GM12891 (cell line): ENCODE data around the gene TAS2R14.

ENCODE experiments used
- PAX5 ChIP-seq: IDR thresholded peaks from 2 replicates; pipeline ENCODE4 v1.6.1; 2011; ENCODE audit warnings: low read length, moderate library complexity, mild to moderate bottlenecking; ENCODE audit not compliant: insufficient read depth, severe bottlenecking
- POLR2A ChIP-seq: IDR thresholded peaks from 2 replicates; pipeline ENCODE4 v1.6.1; 2011; ENCODE audit warnings: low read depth, low read length, control low read depth
- POLR2AphosphoS5 ChIP-seq: IDR thresholded peaks from 2 replicates; pipeline ENCODE4 v1.6.1; 2011; ENCODE audit warnings: low read depth, low read length, control low read depth
- SPI1 ChIP-seq: IDR thresholded peaks from 2 replicates; pipeline ENCODE4 v1.6.1; 2011; ENCODE audit warnings: low read depth, low read length, control low read depth
- TAF1 ChIP-seq: IDR thresholded peaks from 2 replicates; pipeline ENCODE4 v1.6.1; 2011; ENCODE audit warnings: low read depth, low read length, control low read depth

DNA sequence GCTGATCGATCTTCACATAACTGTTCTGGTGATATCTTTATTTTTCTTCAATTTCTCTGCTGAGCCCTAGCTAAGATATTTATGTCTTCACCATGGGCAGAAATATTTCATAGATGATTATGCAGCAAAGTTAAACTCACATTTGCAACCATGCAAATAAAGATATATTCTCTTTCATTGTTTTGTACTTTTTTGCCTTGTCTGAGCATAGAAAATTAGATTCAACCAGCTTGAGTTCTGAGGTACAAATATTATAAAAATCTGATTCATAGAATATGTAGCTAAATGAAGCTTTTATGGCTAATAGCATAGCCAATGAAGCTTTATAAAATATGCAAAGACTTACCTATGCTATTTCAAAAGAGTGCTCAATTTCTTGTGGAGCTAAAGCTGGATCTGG lies 29.6 kb downstream of the TAS2R14 start, which contains the start of gene TAS2R13:
- TF ChIP-seq POLR2AphosphoS5 (no peak), TAF1 (no peak), PAX5 (no peak), SPI1 (no peak), POLR2A (no peak)
